HG03460 (cell line): Measurements from ENCODE around the gene SMC1A.

Experiments used
- ATAC-seq: cut with Tn5 transposase; IDR thresholded peaks from one replicate; pipeline ENCODE4 v1.9.1; 2021; ENCODE audit not compliant: unreplicated experiment

The SMC1A gene

GRCh38 chrX:53347948-53348347 lies 74.5 kb downstream of the SMC1A start:
- ATAC-seq: no peak

GRCh38 chrX:53340852-53341645 lies 81.4 kb downstream of the SMC1A start:
- ATAC-seq: no peak

GRCh38 chrX:53337101-53337500 lies 85.4 kb downstream of the SMC1A start:
- ATAC-seq: no peak

GRCh38 chrX:53333853-53334252 lies 88.6 kb downstream of the SMC1A start:
- no peak for ATAC-seq

GRCh38 chrX:53332204-53332603 lies 90.2 kb downstream of the SMC1A start:
- no peak for ATAC-seq

- no peak for ATAC-seq
Measured at GRCh38 chrX:53330331-53330730, 92.1 kb downstream of the SMC1A start.

GRCh38 chrX:53324803-53325202 lies 97.7 kb downstream of the SMC1A start:
- no peak for ATAC-seq
